Stimulated activated CD8-positive, alpha-beta memory T cell treated with anti-CD3 and anti-CD28 coated beads, Interleukin-15, amount 100 ng/mL, for 48 hours (primary cell): ENCODE data around the gene ATG14.
"Not testable (repeated sequence)": the region's sequence is repeated elsewhere in the genome, so short reads cannot be mapped to it uniquely, and the experiment has no call there.

Experiments
- DNase-seq, 2 donors: peaks; one replicate each; pipeline ENCODE4 v3.0.0-alpha.2; 2020; ENCODE audit warnings: low read depth in 2 of 2

Gene ATG14

GRCh38 chr14:55433880-55434804 is 22.5 kb upstream of the ATG14 start:
- DNase-seq: no peak

DNA sequence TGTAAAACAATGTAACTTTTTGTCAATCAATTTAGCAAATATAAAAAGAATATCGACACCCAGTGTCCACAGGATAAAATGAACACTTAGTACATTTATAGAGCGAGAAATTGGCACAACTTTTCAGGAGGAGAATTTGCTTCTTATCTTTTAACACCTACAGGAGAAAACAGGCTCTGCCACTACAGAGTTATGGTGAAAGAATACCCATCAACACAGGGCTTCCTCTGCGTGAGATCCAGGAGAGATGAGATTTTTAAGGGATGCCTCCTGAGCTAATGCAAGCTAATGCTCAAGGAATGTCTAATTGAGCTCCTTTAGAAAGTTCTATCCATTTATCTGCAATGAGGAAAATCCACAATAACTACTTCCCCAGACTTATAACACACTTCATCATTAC is 21.0 kb upstream of the ATG14 start:
- no peak for DNase-seq

DNA sequence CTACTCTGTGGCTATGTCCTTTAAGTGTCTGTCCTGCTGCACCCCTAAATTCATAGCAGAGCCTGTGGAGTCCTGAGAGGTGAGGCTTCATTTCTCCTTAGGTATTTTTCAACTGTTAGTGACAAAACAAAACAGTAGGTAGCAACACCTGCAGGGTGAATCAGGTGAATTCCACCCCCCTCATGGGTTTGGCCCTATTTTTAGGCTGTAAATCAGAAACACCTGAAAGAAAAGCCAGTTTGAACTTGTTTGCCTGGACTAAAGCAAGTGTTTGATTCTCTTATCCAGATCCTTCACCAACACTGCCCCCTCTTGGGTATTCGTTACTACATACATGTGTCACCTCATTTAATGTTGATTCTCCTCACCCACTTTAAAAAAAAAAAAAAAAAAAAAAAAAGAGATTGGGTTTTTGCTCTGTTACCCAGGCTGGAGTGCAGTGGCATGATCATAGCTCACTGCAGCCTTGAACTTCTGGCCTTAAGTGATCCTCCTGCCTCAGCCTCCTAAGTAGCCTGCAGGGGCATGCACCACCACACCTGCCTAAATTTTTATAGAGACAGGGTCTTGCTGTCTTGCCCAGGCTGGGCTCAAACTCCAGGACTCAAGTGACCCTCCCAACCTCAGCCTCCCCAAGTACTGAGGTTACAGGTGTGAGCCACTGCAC is 18.5 kb upstream of the ATG14 start:
- DNase-seq: no peak

GRCh38 chr14:55427439-55427838 is 15.8 kb upstream of the ATG14 start:
- no peak for DNase-seq

GRCh38 chr14:55426891-55427290 is 15.3 kb upstream of the ATG14 start:
- DNase-seq: no peak

- DNase-seq: no peak
Measured at GRCh38 chr14:55425091-55425490, 13.5 kb upstream of the ATG14 start.

DNA sequence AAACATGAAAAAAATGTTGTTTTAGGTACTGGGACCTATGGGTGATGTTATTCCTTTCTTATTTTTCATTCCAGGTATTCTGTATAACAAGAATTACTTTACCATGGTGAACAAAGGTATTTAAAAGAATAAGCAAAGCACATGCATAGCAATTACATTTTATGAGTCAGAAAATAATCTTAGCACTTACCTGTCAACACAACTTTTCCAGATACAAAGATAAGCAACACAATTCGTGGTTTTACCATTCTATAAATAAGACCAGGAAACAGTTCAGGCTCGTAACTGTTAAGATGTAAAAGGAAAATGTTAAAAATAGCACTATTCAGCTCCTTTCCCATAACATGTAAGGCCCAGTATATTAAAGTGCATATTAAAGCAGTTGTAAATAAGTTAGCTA is 12.3 kb upstream of the ATG14 start:
- no peak for DNase-seq

- DNase-seq: not testable (repeated sequence)
Measured at GRCh38 chr14:55422338-55422737, 10.7 kb upstream of the ATG14 start.

GRCh38 chr14:55419663-55420062 is 8.0 kb upstream of the ATG14 start:
- DNase-seq: no peak

GRCh38 chr14:55418411-55418810 is 6.8 kb upstream of the ATG14 start:
- no peak for DNase-seq

GRCh38 chr14:55417955-55418354 is 6.3 kb upstream of the ATG14 start:
- DNase-seq: no peak

DNA sequence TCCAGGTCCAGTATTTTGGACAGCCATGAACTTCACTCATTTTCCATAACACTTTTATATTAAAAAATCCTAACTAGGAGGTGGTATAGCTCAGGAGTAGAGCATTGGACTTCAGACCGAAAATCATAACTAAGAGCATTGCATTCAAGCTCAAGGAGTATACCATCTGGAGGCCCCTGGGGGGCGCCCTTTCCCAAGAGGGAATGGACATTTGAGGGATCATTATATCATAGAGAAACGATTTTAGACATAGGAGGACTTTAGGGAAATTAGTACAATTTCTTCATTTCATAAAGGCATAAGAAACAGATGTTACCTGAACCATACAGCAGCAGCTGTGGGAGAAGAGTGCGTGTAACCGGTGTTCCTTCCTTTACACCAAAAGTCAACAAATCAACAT is 5.2 kb upstream of the ATG14 start:
- no peak for DNase-seq

DNA sequence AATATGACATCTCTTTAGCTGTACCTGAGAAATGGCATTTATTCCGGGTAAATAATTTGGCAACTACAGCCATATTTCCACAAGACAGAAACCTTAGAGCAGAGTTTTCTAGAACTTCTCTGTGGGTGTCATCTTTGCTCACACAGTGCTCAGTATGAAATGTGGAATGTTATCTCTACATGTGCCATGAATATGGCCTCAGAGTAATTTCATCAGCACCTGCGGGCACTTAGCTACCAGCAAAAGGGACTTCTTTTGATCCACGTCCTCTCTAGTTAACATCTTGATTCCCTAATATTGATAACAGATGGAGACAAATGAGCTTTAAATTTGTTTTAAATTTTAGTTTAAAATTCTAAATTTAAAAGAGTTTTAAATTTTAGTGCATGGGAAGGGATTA is 2.9 kb upstream of the ATG14 start:
- DNase-seq: no peak

DNA sequence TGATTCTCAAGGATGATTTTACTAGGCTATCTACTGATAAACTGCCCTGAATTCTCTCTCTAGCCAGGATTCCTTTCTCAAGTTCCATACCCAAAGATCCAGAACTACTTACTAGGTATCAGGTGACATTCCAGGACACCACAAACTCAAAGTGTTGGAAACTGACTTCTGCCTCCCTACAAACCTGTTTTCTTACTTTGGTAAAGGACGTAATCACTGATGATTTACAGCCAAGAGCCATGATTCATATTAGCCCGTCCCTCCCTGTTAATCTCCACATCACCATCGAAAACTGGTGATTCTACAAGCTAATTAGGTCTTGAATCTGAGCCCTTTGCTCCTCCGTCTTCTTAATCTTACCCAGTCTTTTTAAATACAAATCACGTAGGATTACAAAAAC is 1.0 kb upstream of the ATG14 start:
- DNase-seq: no peak

DNA sequence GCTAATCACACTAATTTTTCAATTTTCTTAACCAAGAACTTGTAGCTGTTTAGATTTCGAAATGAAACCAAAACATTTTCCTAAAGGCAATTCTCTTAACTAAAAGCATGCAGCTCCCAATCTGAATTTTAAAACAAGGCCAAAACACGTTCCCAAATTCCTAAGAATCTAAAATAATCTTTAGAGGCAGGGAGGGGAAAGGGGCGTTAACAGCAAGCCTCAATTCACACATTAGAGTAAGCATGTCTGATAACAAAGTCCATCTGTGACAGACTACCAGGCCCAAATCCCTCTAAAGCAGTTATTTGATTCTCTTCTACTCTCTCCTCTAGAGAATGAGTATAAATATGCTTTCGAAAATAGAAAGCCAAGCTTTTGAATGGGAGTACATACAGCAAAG is 754 bp downstream of the ATG14 start:
- no peak for DNase-seq

DNA sequence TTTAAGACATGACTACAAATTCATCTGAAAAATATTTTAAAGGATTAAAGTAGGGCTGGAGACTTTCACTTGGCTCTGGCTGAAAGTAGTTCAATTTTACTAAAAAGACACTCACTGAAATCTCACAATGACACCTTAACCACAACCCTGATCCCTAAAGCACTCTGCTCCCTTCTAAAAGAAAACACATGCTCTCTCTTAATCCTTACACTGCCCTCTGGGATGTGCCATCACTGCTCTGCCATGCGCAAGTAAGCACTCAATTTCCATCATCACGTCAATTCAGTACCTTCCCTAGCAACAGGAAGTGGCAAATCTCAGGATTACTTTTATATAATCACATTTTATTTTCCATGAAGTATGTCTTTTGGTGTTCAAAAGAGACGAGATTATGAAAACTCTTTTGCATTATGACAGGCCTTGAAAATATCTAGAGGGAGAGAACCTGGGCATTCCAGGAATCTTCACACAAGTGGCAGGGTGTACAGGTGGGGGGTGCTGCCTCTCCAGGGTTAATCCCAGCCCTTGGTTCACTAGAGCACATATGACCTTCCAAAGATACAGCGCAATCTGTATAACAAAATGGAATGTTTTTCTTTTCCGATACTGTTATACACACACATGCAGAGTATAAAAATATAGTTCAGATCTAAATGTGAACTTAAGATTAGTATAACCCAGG is 7.3 kb downstream of the ATG14 start:
- DNase-seq: no peak

GRCh38 chr14:55401751-55402150 is 9.9 kb downstream of the ATG14 start:
- DNase-seq: no peak

- DNase-seq: no peak
Measured at GRCh38 chr14:55399852-55400251, 11.8 kb downstream of the ATG14 start.

GRCh38 chr14:55399183-55399582 is 12.4 kb downstream of the ATG14 start:
- DNase-seq: no peak

DNA sequence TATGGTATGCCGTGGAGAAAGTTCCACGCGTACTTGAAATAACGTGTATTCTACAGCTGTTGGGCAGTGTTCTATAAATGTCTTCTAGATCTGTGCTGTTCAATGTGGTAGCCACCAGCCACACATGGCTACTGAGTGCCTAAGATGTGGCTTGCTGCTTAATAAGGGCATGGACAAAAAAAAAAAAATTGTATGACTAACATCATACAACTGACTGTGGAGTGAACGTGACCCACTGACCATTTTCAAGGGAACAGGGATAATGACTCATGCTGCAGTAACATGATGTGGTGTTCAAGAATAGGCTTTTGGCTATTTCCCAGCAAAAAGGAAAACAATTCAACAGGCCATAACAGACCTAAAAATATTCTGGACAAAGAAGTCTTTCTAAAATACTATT is 13.0 kb downstream of the ATG14 start:
- DNase-seq: no peak

GRCh38 chr14:55389330-55389729 is 22.3 kb downstream of the ATG14 start:
- no peak for DNase-seq

DNA sequence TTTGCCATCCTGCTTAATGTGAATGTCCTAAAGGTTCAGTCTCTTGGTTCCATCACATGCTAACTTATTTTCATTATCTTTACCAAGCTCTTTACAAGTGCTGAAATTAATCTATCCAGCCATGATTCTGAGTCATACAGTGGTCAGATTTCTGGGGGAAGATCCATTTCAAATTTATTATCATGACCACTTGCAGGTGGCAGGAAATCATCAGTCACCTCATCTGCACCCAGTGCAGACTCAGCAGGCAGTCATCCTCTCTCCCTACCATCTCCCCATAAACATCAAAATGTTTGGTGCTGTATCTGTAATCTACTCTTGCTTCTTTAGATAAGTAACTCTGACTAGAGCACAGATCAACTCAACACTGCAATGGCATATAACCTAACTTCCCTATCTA is 23.5 kb downstream of the ATG14 start:
- DNase-seq: no peak

GRCh38 chr14:55387121-55387520 is 24.5 kb downstream of the ATG14 start:
- no peak for DNase-seq
